C4-2B (cell line): Measurements from ENCODE around the gene GARNL3.

Experiments
- CTCF ChIP-seq: fragments of 450-650 bp; conservative IDR thresholded peaks from 2 replicates; pipeline ENCODE4 v1.5.1; 2017; ENCODE audit warnings: mild to moderate bottlenecking
- ZFX ChIP-seq: fragments of 450-650 bp; IDR thresholded peaks from 2 replicates; pipeline ENCODE4 v1.6.1; 2017

DNA sequence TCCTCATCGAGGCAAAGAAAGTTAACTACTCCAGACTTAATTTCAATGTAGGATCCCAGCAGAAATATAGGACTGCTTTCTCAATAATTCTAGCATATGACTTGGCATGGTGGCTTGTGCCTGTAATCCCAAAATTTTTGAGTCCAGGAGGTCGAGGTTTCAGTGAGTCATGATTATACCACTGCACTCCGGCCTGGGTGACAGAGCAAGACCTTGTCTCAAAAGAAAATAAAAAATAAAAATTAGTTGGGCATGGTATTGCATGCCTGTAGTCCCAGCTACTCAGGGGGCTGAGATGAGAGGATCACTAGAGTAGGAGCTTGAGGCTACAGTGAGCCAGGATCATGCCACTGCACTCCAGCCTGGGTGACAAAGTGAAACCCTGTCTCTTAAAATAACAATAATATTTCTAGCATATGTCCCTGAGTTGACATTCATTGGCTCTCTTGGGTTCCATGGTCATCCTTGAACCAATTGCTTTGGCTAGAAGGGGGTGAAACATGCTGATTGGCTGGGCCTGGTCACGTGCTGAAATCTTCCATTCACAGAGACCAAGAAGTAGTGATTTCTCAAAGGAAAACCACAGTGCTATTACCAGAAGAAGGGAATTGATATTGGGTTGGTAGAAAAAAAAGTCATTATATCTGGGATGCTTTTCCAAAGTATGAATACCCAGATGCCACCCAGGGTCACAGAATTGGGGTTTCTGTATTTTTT, 31.6 kb upstream of the GARNL3 start:
- TF ChIP-seq CTCF: no peak
- no peak for TF ChIP-seq ZFX
